ENCODE results near the gene CNIH3. TPM values are rescaled to one million over a fixed set of nuclear protein-coding genes. Genes with fewer than 3 reads are reported as not detected.

Gene CNIH3
- total RNA-seq, 2 experiments from 2014 or later = 1.8 to 2.5 TPM

DNA sequence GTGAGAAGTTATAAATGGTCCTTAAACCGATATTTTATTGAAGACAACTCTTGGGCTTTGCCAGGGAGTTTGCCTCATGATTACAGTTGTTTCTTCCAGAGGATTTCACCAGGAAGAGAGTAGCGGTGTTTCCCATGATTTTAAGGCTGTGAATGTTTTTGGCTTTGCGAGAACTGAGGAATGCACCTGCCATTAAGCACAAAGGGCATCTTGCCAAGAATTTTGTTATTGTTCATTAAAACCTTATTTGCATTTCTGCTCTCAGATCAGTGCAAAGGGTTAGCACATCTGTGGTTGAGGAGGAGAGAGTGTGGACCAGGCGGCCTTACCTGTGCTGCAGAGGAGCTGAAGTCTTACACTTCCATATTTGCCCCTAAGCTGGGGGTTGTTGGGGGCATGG, 13.8 kb downstream of the CNIH3 start:
- H3K4me3 ChIP-seq (ENCODE audit: low read length) = no peak overlapping the region
- H3K4me1 Mint-ChIP-seq (ENCODE audit: low read depth) = peaks cover 5% of the 10 kb centered on the region
- no peak overlapping the region for H3K4me3 Mint-ChIP-seq
- CTCF ChIA-PET = no interaction called here
- H3K27ac Mint-ChIP-seq = no peak overlapping the region
- H3K9me3 ChIP-seq (ENCODE audit: control insufficient read depth in 1 of 2, insufficient read depth in 1 of 2, low read length in 2 of 2) = no peaks in the 10 kb centered on the region
- H3K9me3 Mint-ChIP-seq = no peaks in the 10 kb centered on the region
- POLR2A ChIA-PET = no interaction called here
- TF ChIP-seq, protein P1, sequence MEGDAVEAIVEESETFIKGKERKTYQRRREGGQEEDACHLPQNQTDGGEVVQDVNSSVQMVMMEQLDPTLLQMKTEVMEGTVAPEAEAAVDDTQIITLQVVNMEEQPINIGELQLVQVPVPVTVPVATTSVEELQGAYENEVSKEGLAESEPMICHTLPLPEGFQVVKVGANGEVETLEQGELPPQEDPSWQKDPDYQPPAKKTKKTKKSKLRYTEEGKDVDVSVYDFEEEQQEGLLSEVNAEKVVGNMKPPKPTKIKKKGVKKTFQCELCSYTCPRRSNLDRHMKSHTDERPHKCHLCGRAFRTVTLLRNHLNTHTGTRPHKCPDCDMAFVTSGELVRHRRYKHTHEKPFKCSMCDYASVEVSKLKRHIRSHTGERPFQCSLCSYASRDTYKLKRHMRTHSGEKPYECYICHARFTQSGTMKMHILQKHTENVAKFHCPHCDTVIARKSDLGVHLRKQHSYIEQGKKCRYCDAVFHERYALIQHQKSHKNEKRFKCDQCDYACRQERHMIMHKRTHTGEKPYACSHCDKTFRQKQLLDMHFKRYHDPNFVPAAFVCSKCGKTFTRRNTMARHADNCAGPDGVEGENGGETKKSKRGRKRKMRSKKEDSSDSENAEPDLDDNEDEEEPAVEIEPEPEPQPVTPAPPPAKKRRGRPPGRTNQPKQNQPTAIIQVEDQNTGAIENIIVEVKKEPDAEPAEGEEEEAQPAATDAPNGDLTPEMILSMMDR (IDR thresholded peaks at IDR 0.05) = no peak
- intact Hi-C loops (cut with DNase I, micrococcal nuclease) = loop anchor here in 1 of 2 experiments (10.0 kb wide), 1 partner anchor 795 kb away; the partner anchor contains the start of gene LBR
- no peak for DNase-seq
- H3K36me3 ChIP-seq (ENCODE audit: insufficient read depth, low read length) = no peaks in the 10 kb centered on the region
- H3K27me3 ChIP-seq (ENCODE audit: control insufficient read depth in 1 of 2, insufficient read depth in 2 of 2, low read length in 2 of 2) = no peaks in the 10 kb centered on the region
- peaks cover 8% of the 10 kb centered on the region for H3K4me1 ChIP-seq (ENCODE audit: insufficient read depth, low read length)
- H3K36me3 Mint-ChIP-seq (ENCODE audit: low read depth) = no peaks in the 10 kb centered on the region
- no peak overlapping the region for H3K27ac ChIP-seq (ENCODE audit: low read depth in 1 of 2, low read length in 2 of 2)
- H3K27me3 Mint-ChIP-seq = peaks cover 4% of the 10 kb centered on the region
- ATAC-seq (ENCODE audit: poor library complexity) = no peak

DNA sequence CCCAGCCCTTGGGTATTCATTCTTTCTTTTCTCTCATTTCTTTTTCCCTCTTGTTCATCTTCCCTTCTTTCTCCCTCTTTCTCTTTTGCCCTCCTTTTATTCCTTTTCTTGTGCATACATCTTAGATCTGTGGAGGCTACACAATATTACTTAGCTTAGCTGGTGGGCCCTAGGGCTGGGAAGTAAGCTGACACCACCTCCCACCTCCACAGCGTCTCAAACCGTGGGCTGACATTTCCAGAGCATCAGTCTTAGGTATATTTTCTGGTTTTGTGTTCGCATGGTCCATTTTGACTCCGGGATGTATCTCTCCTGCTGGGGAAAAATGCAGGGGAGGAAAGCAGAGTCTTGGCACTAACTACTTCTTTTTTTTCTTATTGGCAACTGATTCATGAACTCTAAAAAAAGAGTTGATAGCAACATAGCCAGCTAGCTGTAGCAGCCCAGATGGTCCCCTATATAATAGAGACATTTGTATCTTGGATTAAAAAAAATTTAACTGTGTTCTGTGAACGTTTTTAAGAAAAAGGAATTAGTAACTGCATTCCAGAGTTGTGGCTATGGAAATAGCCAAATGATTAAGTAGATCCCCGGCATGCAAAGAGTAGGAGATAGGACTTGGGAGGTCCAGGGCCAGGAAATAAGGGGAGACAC, 15.5 kb downstream of the CNIH3 start:
- Mint-ChIP-seq H3K27ac (no peak overlapping the region), H3K4me3 (no peak overlapping the region), H3K27me3 (peaks cover 4% of the 10 kb centered on the region)

DNA sequence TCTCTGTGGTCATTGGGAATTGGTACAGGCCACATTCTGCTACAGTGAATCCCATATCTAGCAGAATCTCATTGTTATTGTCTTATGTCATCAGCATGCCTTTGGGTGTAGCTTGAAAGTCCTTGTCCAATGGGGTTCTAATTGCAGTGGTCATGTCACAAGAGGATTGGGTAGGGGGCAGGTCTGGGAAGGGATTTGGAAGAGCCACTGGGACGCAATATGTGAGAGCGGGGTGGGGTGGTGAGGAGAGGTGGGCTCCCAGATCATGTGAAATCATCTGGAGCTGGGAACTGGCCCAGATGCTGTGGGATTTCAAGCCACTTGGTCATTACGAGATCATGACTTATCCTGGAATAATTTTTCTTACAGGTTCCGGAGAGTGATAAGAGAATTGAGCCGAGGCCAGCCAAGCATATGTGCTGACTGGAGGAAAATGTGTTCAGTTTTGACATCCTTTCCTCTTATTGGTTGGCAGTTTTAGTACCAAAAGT, 16.3 kb downstream of the CNIH3 start:
- DNase-seq = no peak
- no peaks in the 10 kb centered on the region for H3K36me3 Mint-ChIP-seq (ENCODE audit: low read depth)
- peaks cover 2% of the 10 kb centered on the region for H3K4me1 Mint-ChIP-seq (ENCODE audit: low read depth)
- H3K9me3 ChIP-seq (ENCODE audit: control insufficient read depth in 1 of 2, insufficient read depth in 1 of 2, low read length in 2 of 2) = no peaks in the 10 kb centered on the region
- no peak overlapping the region for H3K4me3 ChIP-seq (ENCODE audit: low read length)
- CTCF ChIA-PET = no interaction called here
- TF ChIP-seq, protein P1 (IDR thresholded peaks at IDR 0.05) = no peak
- peaks cover 3% of the 10 kb centered on the region for H3K4me1 ChIP-seq (ENCODE audit: insufficient read depth, low read length)
- peaks cover 4% of the 10 kb centered on the region for H3K27me3 Mint-ChIP-seq
- no peaks in the 10 kb centered on the region for H3K36me3 ChIP-seq (ENCODE audit: insufficient read depth, low read length)
- no peak overlapping the region for H3K27ac Mint-ChIP-seq
- no peak overlapping the region for H3K4me3 Mint-ChIP-seq
- intact Hi-C loops (cut with DNase I, micrococcal nuclease) = no loop called here
- ATAC-seq (ENCODE audit: poor library complexity) = no peak
- H3K27ac ChIP-seq (ENCODE audit: low read depth in 1 of 2, low read length in 2 of 2) = no peak overlapping the region
- POLR2A ChIA-PET = no interaction called here
- no peaks in the 10 kb centered on the region for H3K27me3 ChIP-seq (ENCODE audit: control insufficient read depth in 1 of 2, insufficient read depth in 2 of 2, low read length in 2 of 2)
- no peaks in the 10 kb centered on the region for H3K9me3 Mint-ChIP-seq

More for the DNA sequence above, 15.5 kb downstream of the CNIH3 start:
- Mint-ChIP-seq H3K9me3 (no peaks in the 10 kb centered on the region), H3K4me1 (ENCODE audit: low read depth) (peaks cover 2% of the 10 kb centered on the region), H3K36me3 (ENCODE audit: low read depth) (no peaks in the 10 kb centered on the region)
- intact Hi-C loops (cut with DNase I, micrococcal nuclease) = no loop called here
- TF ChIP-seq, protein P1 (IDR thresholded peaks at IDR 0.05) = no peak
- POLR2A ChIA-PET = no interaction called here
- DNase-seq (no peak), ATAC-seq (ENCODE audit: poor library complexity) (no peak)
- Histone ChIP-seq H3K36me3 (ENCODE audit: insufficient read depth, low read length) (no peaks in the 10 kb centered on the region), H3K4me1 (ENCODE audit: insufficient read depth, low read length) (no peaks in the 10 kb centered on the region), H3K27me3 (ENCODE audit: control insufficient read depth in 1 of 2, insufficient read depth in 2 of 2, low read length in 2 of 2) (no peaks in the 10 kb centered on the region), H3K4me3 (ENCODE audit: low read length) (no peak overlapping the region), H3K27ac (ENCODE audit: low read depth in 1 of 2, low read length in 2 of 2) (no peak overlapping the region), H3K9me3 (ENCODE audit: control insufficient read depth in 1 of 2, insufficient read depth in 1 of 2, low read length in 2 of 2) (no peaks in the 10 kb centered on the region)
- CTCF ChIA-PET = no interaction called here
